Esophagus squamous epithelium (tissue), 4 donors: ENCODE measurements around the gene ANTKMT.

Source experiments
- POLR2A ChIP-seq, 4 donors: fragments of 450-650 bp; IDR thresholded peaks; one replicate each; pipeline ENCODE4 v1.6.1; 2017; ENCODE audit warnings: antibody characterized with exemption in 4 of 4, mild to moderate bottlenecking in 4 of 4, moderate library complexity in 3 of 4
- TF ChIP-seq, protein P1 (sequence below), 6 experiments: fragments of 450-650 bp in 4 of 6; fragments of 200-600 bp in 2 of 6; sonication (generic) in 2 of 6; IDR thresholded peaks; one replicate each; pipeline ENCODE4 v1.5.1; 2016 to 2019; ENCODE audit warnings: antibody characterized with exemption in 6 of 6, mild to moderate bottlenecking in 4 of 6, moderate library complexity in 4 of 6

DNA sequence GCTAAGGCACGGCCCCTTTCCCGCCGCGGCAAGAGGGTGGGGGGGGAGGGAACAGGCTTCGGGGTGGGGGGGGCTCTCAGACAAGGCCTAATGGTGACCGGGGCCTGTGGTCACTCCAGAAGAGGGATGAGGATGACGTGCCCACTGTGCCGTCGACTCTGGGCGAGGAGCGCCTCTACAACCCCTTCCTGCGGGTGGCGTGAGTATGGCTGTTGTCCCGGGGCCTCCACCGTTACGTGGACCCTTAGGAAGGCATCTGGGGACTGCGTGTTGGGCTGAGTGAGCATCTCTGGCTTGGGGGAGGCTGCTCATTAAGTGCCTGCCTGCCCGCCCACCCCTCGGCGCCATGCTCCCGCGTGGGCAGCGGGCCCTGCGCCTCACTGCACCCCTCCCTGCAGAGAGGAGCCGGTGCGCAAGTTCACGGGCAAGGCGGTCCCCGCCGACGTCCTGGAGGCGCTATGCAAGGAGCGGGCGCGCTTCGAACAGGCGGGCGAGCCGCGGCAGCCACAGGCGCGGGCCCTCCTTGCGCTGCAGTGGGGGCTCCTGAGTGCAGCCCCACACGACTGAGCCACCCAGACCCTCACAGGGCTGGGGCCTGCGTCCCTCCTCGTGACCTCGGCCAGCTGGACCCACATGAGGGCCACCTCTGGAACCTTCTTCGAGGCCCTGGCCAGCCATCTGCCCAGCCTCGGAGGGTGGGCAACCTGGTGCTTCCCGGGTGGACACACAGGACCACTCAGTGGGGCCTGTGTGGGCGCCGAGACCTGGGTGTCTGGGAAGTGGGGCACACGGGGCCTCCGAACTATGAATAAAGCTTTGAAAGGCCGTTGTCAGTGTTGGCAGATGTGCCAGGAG, 8.2 kb downstream of the ANTKMT start:
- TF ChIP-seq, protein P1, sequence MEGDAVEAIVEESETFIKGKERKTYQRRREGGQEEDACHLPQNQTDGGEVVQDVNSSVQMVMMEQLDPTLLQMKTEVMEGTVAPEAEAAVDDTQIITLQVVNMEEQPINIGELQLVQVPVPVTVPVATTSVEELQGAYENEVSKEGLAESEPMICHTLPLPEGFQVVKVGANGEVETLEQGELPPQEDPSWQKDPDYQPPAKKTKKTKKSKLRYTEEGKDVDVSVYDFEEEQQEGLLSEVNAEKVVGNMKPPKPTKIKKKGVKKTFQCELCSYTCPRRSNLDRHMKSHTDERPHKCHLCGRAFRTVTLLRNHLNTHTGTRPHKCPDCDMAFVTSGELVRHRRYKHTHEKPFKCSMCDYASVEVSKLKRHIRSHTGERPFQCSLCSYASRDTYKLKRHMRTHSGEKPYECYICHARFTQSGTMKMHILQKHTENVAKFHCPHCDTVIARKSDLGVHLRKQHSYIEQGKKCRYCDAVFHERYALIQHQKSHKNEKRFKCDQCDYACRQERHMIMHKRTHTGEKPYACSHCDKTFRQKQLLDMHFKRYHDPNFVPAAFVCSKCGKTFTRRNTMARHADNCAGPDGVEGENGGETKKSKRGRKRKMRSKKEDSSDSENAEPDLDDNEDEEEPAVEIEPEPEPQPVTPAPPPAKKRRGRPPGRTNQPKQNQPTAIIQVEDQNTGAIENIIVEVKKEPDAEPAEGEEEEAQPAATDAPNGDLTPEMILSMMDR (IDR thresholded peaks at IDR 0.05): no peak
- no peak for TF ChIP-seq POLR2A (IDR thresholded peaks at IDR 0.05)
